Right lung (tissue), 5 donors: ENCODE results near the gene ATPAF1. TPM values are rescaled to one million over a fixed set of nuclear protein-coding genes. Genes with fewer than 3 reads are reported as not detected.

Experiments used
- DNase-seq, 2 donors: peaks; one replicate each; pipeline ENCODE4 v3.0.0-alpha.2; 2013
- polyA plus RNA-seq, 5 donors: library from polyadenylated mRNA; unstranded; fragments of 120-200 nt; gene quantifications; one replicate each; pipeline versions ENCODE4 v1.2.1 to v1.2.3, GENCODE V29; 2013; ENCODE audit warnings: inconsistent platforms in 1 of 5, low replicate concordance in 1 of 5; ENCODE audit not compliant: insufficient read length in 5 of 5, insufficient read depth in 1 of 5

Gene ATPAF1
- polyA plus RNA-seq, 5 donors, result 60.6 to 86.6 (median 77.6) TPM

GRCh38 chr1:46617108-46617800, 50.9 kb downstream of the ATPAF1 start:
- DNase-seq, result no peak

- DNase-seq, result peak; percentile 71 to 76
Observed at GRCh38 chr1:46616277-46617107, 51.7 kb downstream of the ATPAF1 start, which contains the start of gene MOB3C. MOB3C (minus strand) TSS chr1:46616811; CDS start chr1:46613321, 3,490 bp downstream.

GRCh38 chr1:46615735-46616134, 52.4 kb downstream of the ATPAF1 start:
- DNase-seq, result no peak

- no peak for DNase-seq
Observed at GRCh38 chr1:46615088-46615487, 53.1 kb downstream of the ATPAF1 start.

- DNase-seq, result no peak
Observed at GRCh38 chr1:46614604-46614984, 53.6 kb downstream of the ATPAF1 start.

GRCh38 chr1:46613661-46614603, 54.2 kb downstream of the ATPAF1 start:
- peak; percentile 83 to 86 for DNase-seq

GRCh38 chr1:46612937-46613660, 55.1 kb downstream of the ATPAF1 start:
- DNase-seq, result no peak

GRCh38 chr1:46611691-46612221, 56.4 kb downstream of the ATPAF1 start:
- no peak for DNase-seq

GRCh38 chr1:46607345-46608130, 60.6 kb downstream of the ATPAF1 start:
- no peak for DNase-seq

- DNase-seq, result no peak
Observed at GRCh38 chr1:46606255-46606965, 61.8 kb downstream of the ATPAF1 start.

GRCh38 chr1:46605232-46605631, 62.9 kb downstream of the ATPAF1 start:
- no peak for DNase-seq

GRCh38 chr1:46603858-46604549, 64.2 kb downstream of the ATPAF1 start, which contains the start of gene MKNK1:
MKNK1 (minus strand) TSS chr1:46604268; CDS start chr1:46583327, 20,941 bp downstream.
- peak; percentile 96 to 97 for DNase-seq

GRCh38 chr1:46603481-46603857, 64.7 kb downstream of the ATPAF1 start:
- no peak for DNase-seq

GRCh38 chr1:46601257-46602007, 66.7 kb downstream of the ATPAF1 start:
- DNase-seq, result no peak

- no peak for DNase-seq
Observed at GRCh38 chr1:46599059-46599970, 68.8 kb downstream of the ATPAF1 start.

GRCh38 chr1:46596846-46597245, 71.3 kb downstream of the ATPAF1 start:
- no peak for DNase-seq

- no peak for DNase-seq
Observed at GRCh38 chr1:46596036-46596435, 72.1 kb downstream of the ATPAF1 start.
